ENCODE data around the gene CDC45.

The CDC45 gene

GRCh38 chr22:19466126-19466716 is 13.5 kb upstream of the CDC45 start:
- H3K4me3 ChIP-seq (ENCODE audit: low read length): no peak overlapping the region

GRCh38 chr22:19466848-19467752 is 12.6 kb upstream of the CDC45 start:
- H3K4me3 ChIP-seq (ENCODE audit: low read length): no peak overlapping the region
- no peak for DNase-seq (ENCODE audit: low read depth)
- no peak for TF ChIP-seq CTCF (conservative IDR thresholded peaks at IDR 0.05; ENCODE audit: low read length)

More at GRCh38 chr22:19466126-19466716, 13.5 kb upstream of the CDC45 start:
- TF ChIP-seq CTCF (conservative IDR thresholded peaks at IDR 0.05; ENCODE audit: low read length): no peak
- DNase-seq (ENCODE audit: low read depth): no peak

GRCh38 chr22:19467912-19468311 is 11.8 kb upstream of the CDC45 start:
- no peak for TF ChIP-seq CTCF (conservative IDR thresholded peaks at IDR 0.05; ENCODE audit: low read length)
- no peak for DNase-seq (ENCODE audit: low read depth)
- no peak overlapping the region for H3K4me3 ChIP-seq (ENCODE audit: low read length)

GRCh38 chr22:19469421-19469820 is 10.3 kb upstream of the CDC45 start:
- TF ChIP-seq CTCF (conservative IDR thresholded peaks at IDR 0.05; ENCODE audit: low read length): no peak
- H3K4me3 ChIP-seq (ENCODE audit: low read length): no peak overlapping the region
- no peak for DNase-seq (ENCODE audit: low read depth)

- DNase-seq (ENCODE audit: low read depth): no peak
- no peak overlapping the region for H3K4me3 ChIP-seq (ENCODE audit: low read length)
- TF ChIP-seq CTCF (conservative IDR thresholded peaks at IDR 0.05; ENCODE audit: low read length): no peak
Observed at GRCh38 chr22:19470010-19470409, 9.7 kb upstream of the CDC45 start.

- TF ChIP-seq CTCF (conservative IDR thresholded peaks at IDR 0.05; ENCODE audit: low read length): no peak
- H3K4me3 ChIP-seq (ENCODE audit: low read length): no peak overlapping the region
- DNase-seq (ENCODE audit: low read depth): no peak
Observed at GRCh38 chr22:19471572-19471971, 8.1 kb upstream of the CDC45 start.

GRCh38 chr22:19472233-19472632 is 7.5 kb upstream of the CDC45 start:
- no peak for TF ChIP-seq CTCF (conservative IDR thresholded peaks at IDR 0.05; ENCODE audit: low read length)

More at GRCh38 chr22:19472233-19472632, 7.5 kb upstream of the CDC45 start:
- no peak for DNase-seq (ENCODE audit: low read depth)
- no peak overlapping the region for H3K4me3 ChIP-seq (ENCODE audit: low read length)

Measured in AG10803 (cell line).